NCI-H345 (cell line): ENCODE results near the gene PRDM16.

Experiments used
- DNase-seq: peaks from one replicate; lab custom pipeline; 2025; lab: John Stamatoyannopoulos, UW

The PRDM16 gene

GRCh38 chr1:3244025-3244926, 175.3 kb downstream of the PRDM16 start:
- DNase-seq, result no peak

GRCh38 chr1:3244927-3245315, 175.9 kb downstream of the PRDM16 start:
- no peak for DNase-seq

- no peak for DNase-seq
Observed at GRCh38 chr1:3245344-3245743, 176.3 kb downstream of the PRDM16 start.

GRCh38 chr1:3245768-3246167, 176.8 kb downstream of the PRDM16 start:
- no peak for DNase-seq

- DNase-seq, result no peak
Observed at GRCh38 chr1:3246251-3246650, 177.2 kb downstream of the PRDM16 start.

- no peak for DNase-seq
Observed at GRCh38 chr1:3247521-3248121, 178.6 kb downstream of the PRDM16 start.

- no peak for DNase-seq
Observed at GRCh38 chr1:3248155-3249141, 179.4 kb downstream of the PRDM16 start.

GRCh38 chr1:3249231-3249630, 180.2 kb downstream of the PRDM16 start:
- no peak for DNase-seq

- no peak for DNase-seq
Observed at GRCh38 chr1:3249631-3250501, 180.9 kb downstream of the PRDM16 start.

GRCh38 chr1:3250624-3251023, 181.6 kb downstream of the PRDM16 start:
- DNase-seq, result no peak

GRCh38 chr1:3251099-3251806, 182.2 kb downstream of the PRDM16 start:
- DNase-seq, result no peak

- no peak for DNase-seq
Observed at GRCh38 chr1:3251807-3252428, 182.9 kb downstream of the PRDM16 start.

- DNase-seq, result no peak
Observed at GRCh38 chr1:3255680-3256079, 186.7 kb downstream of the PRDM16 start.

- no peak for DNase-seq
Observed at GRCh38 chr1:3257788-3258187, 188.8 kb downstream of the PRDM16 start.

- DNase-seq, result no peak
Observed at GRCh38 chr1:3258386-3259003, 189.5 kb downstream of the PRDM16 start.

GRCh38 chr1:3259020-3259419, 190.0 kb downstream of the PRDM16 start:
- no peak for DNase-seq

- no peak for DNase-seq
Observed at GRCh38 chr1:3261007-3261968, 192.3 kb downstream of the PRDM16 start.

- DNase-seq, result no peak
Observed at GRCh38 chr1:3261969-3262579, 193.1 kb downstream of the PRDM16 start.
